ENCODE measurements around the gene PPFIBP2. TPM values are rescaled to one million over a fixed set of nuclear protein-coding genes. Genes with fewer than 3 reads are reported as not detected.

PPFIBP2 gene
- polyA plus RNA-seq, 2 of the 4 experiments (the other 2 are of a cell fraction): 13.4 to 32.5 TPM

GRCh38 chr11:7605186-7605943 lies 91.6 kb downstream of the PPFIBP2 start:
- FAIRE-seq: peak; percentile 96
- Histone ChIP-seq H3K4me1 (peaks cover 81% of the 10 kb centered on the region), H3K4me3 (peak overlapping the region; percentile 47), H3K9me3 (no peaks in the 10 kb centered on the region), H3K4me2 (peak overlapping the region; percentile 78), H3K27ac (peak overlapping the region; percentile 85 to 92)
- WGBS (ENCODE audit: missing lambda C conversion rate): 2% methylated on average over 5 of the region's 5 CpGs
- ChIA-PET CTCF (interaction anchor here (0.5 to 5.8 kb wide), 6 partner anchors 14 to 564 kb away, joined by 3 to 45 read pairs (median 4); no protein-coding TSS in a partner anchor), POLR2A (interaction anchor here (1.7 kb wide), 1 partner anchor 30 kb away, joined by 7 read pairs; no protein-coding TSS in a partner anchor)
- DNase-seq (ENCODE audit: low read depth in 1 of 2, low spot score in 1 of 2): peak; percentile 79 to 90
- ATAC-seq: peak; percentile 91
- TF ChIP-seq HOXA7 (CRISPR knock-in tag; IDR thresholded peaks at IDR 0.05): no peak
- TF ChIP-seq RAD21 (conservative IDR thresholded peaks at IDR 0.05 in 1 of 2, IDR thresholded peaks at IDR 0.05 in 1 of 2): 0 out of 5 replicates have a peak, but pooled peaks have one; percentile 11 to 18
- no peak for TF ChIP-seq CTCF (IDR thresholded peaks at IDR 0.05)
- TF ChIP-seq E2F6 (IDR thresholded peaks at IDR 0.05; ENCODE audit: borderline replicate concordance, low read depth): no peak
- TF ChIP-seq KDM1A (IDR thresholded peaks at IDR 0.05; ENCODE audit: low read depth): no peak
- TF ChIP-seq CEBPB (IDR thresholded peaks at IDR 0.05): peak in 1 of 2 experiments; percentile 50; a peak in 1 of 4 replicates
- no peak for TF ChIP-seq CBX8 (IDR thresholded peaks at IDR 0.05)
- no peak for TF ChIP-seq KDM5A (IDR thresholded peaks at IDR 0.05)
- no peak for TF ChIP-seq SREBF2 (IDR thresholded peaks at IDR 0.05)
- no peak for TF ChIP-seq HEYL (CRISPR knock-in tag; IDR thresholded peaks at IDR 0.05)
- TF ChIP-seq CBX2 (IDR thresholded peaks at IDR 0.05; ENCODE audit: borderline replicate concordance, low read depth): no peak
- no peak for TF ChIP-seq EHF (CRISPR knock-in tag; IDR thresholded peaks at IDR 0.05)
- TF ChIP-seq PHF8 (IDR thresholded peaks at IDR 0.05; ENCODE audit: borderline replicate concordance, low read depth): no peak
- TF ChIP-seq HOXB5 (CRISPR knock-in tag; IDR thresholded peaks at IDR 0.05): no peak
- TF ChIP-seq RFX5 (IDR thresholded peaks at IDR 0.05): 0 out of 2 replicates have a peak, but pooled peaks have one; percentile 14
- peak; percentile 78 for TF ChIP-seq JUNB (IDR thresholded peaks at IDR 0.05)
- TF ChIP-seq HOXB13 (CRISPR knock-in tag; IDR thresholded peaks at IDR 0.05; ENCODE audit: low read depth): no peak
- TF ChIP-seq HES2 (IDR thresholded peaks at IDR 0.05): no peak
- no peak for TF ChIP-seq MAZ (IDR thresholded peaks at IDR 0.05; ENCODE audit: borderline replicate concordance, low read depth, low read length)
- no peak for TF ChIP-seq CHD4 (IDR thresholded peaks at IDR 0.05; ENCODE audit: borderline replicate concordance)
- TF ChIP-seq CHD2 (IDR thresholded peaks at IDR 0.05; ENCODE audit: low read length, partially characterized antibody): no peak
- no peak for TF ChIP-seq ZNF302 (CRISPR knock-in tag; IDR thresholded peaks at IDR 0.05)
- peak; percentile 30; the same call in 1 of the 3 replicates for TF ChIP-seq SMC3 (IDR thresholded peaks at IDR 0.05)
- no peak for TF ChIP-seq POLR2AphosphoS2 (conservative IDR thresholded peaks at IDR 0.05; ENCODE audit: low read length)
- no peak for TF ChIP-seq USF2 (IDR thresholded peaks at IDR 0.05)
- no peak for TF ChIP-seq RCOR1 (IDR thresholded peaks at IDR 0.05; ENCODE audit: low read depth, low read length)
- no peak for TF ChIP-seq ELK1 (IDR thresholded peaks at IDR 0.05; ENCODE audit: low read depth, low read length)
- TF ChIP-seq HDAC2 (IDR thresholded peaks at IDR 0.05): no peak
- TF ChIP-seq BHLHE40 (IDR thresholded peaks at IDR 0.05; ENCODE audit: low read depth, low read length): no peak
- TF ChIP-seq MYC (IDR thresholded peaks at IDR 0.05; ENCODE audit: borderline replicate concordance, low read length): no peak; the same call in 1 of the 2 replicates
- TF ChIP-seq EP300 (IDR thresholded peaks at IDR 0.05): peak in 1 of 2 experiments; percentile 27; a peak in 2 of 5 replicates
- TF ChIP-seq NR3C1 (IDR thresholded peaks at IDR 0.05): no peak
- TF ChIP-seq EHMT2 (IDR thresholded peaks at IDR 0.05; ENCODE audit: low read depth): no peak
- no peak for TF ChIP-seq MAFK (IDR thresholded peaks at IDR 0.05; ENCODE audit: partially characterized antibody)
- no peak for TF ChIP-seq NPAS2 (CRISPR knock-in tag; IDR thresholded peaks at IDR 0.05; ENCODE audit: borderline replicate concordance)
- TF ChIP-seq BCL3 (IDR thresholded peaks at IDR 0.05): 0 out of 3 replicates have a peak, but pooled peaks have one; percentile 69

All from A549 (cell line).